H1 (cell line): ENCODE data around the gene FRMD4A. TPM values are rescaled to one million over a fixed set of nuclear protein-coding genes. Genes with fewer than 3 reads are reported as not detected.

ENCODE experiments used
- BCL11A ChIP-seq, 2 experiments: IDR thresholded peaks; one replicate each; pipeline ENCODE4 v1.6.1; 2011; ENCODE audit warnings: low read depth in 2 of 2, low read length in 2 of 2, mild to moderate bottlenecking in 2 of 2
- EGR1 ChIP-seq: IDR thresholded peaks from 2 replicates; pipeline ENCODE4 v1.6.1; 2011; ENCODE audit warnings: low read depth, low read length, borderline replicate concordance
- NRF1 ChIP-seq: IDR thresholded peaks from 2 replicates; pipeline ENCODE4 v1.6.1; 2011; ENCODE audit warnings: mild to moderate bottlenecking, low read depth, low read length, improper control_type of control experiment
- POU5F1 ChIP-seq: IDR thresholded peaks from 2 replicates; pipeline ENCODE4 v1.6.1; 2011; ENCODE audit warnings: low read depth, mild to moderate bottlenecking, low read length, moderate library complexity
- polyA plus RNA-seq, 7 experiments: library from polyadenylated mRNA; depleted of rRNA in 3 of 7; stranded (reverse) in 5 of 7; unstranded in 2 of 7; fragments of >200 nt in 5 of 7; fragments of 200-250 nt in 2 of 7; gene quantifications; 1 replicate in 5 of 7; 2 replicates in 1 of 7; 4 replicates in 1 of 7; pipeline versions ENCODE4 v1.2.1 to v1.2.3, GENCODE V29; 2011 to 2013; ENCODE audit warnings: missing spikeins in 2 of 7, mixed read lengths in 2 of 7
- total RNA-seq: library from RNA; stranded (reverse); fragmentation: NEBNext Ultra II Directional; extraction: Animal tissue kit (Norgen Biotek cat#: 25700); gene quantifications from 2 replicates; pipeline ENCODE4 v1.2.1, GENCODE V29; 2021
- TF ChIP-seq, protein P1 (sequence below): IDR thresholded peaks from 2 replicates; pipeline ENCODE4 v1.6.1; 2012; ENCODE audit warnings: low read length, inconsistent platforms

FRMD4A gene
- total and polyA plus RNA-seq, 2 of the 8 experiments (the other 6 are each of a cell fraction or from before 2014, with no cell fraction given) = 38.6 to 39.6 TPM

DNA sequence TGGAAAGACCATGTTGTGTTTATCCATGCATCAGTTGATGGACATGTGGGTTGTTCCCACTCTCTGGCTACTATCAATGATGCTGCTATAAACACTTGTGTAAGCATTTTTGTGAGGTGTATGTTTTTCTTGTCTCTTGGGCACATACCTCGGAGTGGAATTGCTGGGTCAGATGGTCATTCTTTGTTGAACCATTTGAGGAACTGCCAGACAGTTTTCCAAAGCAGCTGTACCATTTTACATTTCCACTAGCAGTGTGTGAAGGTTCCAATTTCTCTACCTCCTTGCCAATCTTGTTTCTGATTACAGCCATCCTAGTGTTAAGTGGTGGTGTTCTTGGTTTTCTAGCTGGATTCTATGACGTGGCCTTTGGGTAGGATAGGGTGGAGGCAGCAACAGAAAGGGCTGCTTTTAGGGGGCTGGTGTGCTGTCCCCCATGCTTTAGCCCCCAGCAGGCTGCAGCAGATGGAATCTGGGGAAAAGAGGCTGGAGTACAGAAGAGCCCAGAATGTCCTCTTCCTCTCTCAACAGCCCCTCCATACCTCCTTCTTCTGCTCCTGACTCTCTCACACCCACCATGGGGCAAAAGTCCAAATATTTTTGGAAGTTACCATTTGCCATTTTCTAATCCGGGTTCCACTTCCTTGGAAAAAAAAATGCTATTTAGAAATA lies 352.7 kb downstream of the FRMD4A start (continued):
- TF ChIP-seq, protein P1, sequence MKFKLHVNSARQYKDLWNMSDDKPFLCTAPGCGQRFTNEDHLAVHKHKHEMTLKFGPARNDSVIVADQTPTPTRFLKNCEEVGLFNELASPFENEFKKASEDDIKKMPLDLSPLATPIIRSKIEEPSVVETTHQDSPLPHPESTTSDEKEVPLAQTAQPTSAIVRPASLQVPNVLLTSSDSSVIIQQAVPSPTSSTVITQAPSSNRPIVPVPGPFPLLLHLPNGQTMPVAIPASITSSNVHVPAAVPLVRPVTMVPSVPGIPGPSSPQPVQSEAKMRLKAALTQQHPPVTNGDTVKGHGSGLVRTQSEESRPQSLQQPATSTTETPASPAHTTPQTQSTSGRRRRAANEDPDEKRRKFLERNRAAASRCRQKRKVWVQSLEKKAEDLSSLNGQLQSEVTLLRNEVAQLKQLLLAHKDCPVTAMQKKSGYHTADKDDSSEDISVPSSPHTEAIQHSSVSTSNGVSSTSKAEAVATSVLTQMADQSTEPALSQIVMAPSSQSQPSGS = no peak
- TF ChIP-seq NRF1 = no peak
- TF ChIP-seq BCL11A (IDR thresholded peaks at IDR 0.05; ENCODE audit: low read depth in 2 of 2, low read length in 2 of 2) = no peak
- no peak for TF ChIP-seq EGR1
- TF ChIP-seq POU5F1 = no peak
- TF ChIP-seq, all 59 proteins: peak for 0
